Activated CD8-positive, alpha-beta memory T cell treated with anti-CD3 and anti-CD28 coated beads, Interleukin-2, amount 50 U/mL, for 24 hours (primary cell): Measurements from ENCODE around the gene AIFM3.
"Not testable (repeated sequence)": the region's sequence is repeated elsewhere in the genome, so short reads cannot be mapped to it uniquely, and the experiment has no call there.

Experiments
- DNase-seq: peaks from one replicate; pipeline ENCODE4 v3.0.0-alpha.2; 2020; ENCODE audit errors: extremely low read depth

Gene AIFM3

GRCh38 chr22:20957683-20958431 lies 9.2 kb upstream of the AIFM3 start:
- DNase-seq: no peak

DNA sequence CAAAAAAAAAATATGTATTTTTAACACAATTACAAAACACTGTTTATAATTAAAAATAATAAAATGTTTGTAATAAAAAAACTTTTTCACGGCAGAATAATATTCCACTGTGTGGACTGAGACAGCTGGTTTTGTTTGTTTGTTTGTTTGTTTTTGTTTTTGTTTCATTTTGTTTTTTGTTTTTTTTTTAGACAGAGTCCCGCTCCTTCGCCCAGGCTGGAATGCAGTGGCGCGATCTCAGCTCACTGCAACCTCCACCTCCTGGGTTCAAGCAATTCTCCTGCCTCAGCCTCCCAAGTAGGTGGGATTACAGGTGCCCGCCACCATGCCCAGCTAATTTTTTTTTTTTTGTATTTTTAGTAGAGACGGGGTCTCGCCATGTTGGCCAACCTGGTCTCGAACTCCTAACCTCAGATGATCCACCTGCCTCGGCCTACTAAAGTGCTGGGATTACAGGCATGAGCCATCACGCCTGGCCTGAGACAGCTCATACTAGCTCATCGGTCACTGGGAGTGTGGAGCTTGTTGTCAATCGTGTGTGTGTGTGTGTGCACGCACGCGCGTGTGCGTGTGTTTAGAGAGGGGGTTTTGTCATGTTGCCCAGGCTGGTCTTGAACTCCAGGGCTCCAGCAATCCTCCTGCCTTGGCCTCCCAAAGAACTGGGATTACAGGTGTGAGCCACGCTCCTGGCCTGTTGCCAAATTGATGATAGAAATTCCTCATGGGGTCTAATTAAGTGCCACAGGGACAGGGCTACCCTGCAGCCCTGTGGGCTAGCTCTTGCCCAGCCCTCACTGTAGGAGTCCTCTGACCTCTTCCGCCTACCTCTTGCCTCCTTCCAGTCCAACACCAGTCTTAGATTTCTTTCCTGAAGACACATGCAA lies 7.2 kb upstream of the AIFM3 start:
- no peak for DNase-seq

DNA sequence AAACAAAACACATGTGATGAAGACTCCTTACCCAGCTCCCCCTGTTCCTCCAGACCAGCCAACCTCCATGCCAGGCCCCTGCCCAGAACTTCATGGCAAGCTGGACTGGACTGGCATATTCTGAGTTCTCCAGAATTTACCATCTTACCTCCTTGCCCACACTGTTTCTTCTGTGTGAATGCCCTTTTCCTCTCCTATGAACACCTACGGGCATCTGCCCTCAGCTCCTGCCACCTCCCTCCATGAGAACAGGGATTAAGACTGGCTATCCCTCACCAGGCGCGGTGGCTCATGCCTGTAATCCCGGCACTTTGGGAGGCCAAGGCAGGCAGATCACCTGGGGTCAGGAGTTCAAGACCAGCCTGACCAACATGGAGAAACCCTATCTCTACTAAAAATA lies 6.4 kb upstream of the AIFM3 start:
- DNase-seq: no peak

DNA sequence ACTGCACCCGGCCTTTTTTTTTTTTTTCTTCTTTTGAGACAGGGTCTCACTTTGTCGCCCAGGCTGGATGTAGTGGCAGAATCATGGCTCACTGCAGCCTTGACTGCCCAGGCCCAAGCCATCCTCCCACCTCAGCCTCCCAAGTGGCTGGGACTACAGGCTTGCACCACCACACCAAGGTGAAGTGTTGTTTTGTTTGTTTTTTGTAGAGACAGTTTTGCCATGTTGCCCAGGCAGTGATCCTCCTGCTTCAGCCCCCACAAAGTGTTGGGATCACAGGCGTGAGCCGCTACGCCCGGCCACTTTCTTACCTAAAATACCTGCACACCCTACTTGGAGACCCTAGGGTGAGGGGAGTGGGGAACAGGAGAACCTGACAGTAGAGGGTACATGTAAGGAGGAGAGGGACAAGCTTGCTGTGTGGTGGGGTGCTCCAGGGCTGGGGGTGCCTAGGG lies 4.5 kb upstream of the AIFM3 start:
- DNase-seq: no peak

DNA sequence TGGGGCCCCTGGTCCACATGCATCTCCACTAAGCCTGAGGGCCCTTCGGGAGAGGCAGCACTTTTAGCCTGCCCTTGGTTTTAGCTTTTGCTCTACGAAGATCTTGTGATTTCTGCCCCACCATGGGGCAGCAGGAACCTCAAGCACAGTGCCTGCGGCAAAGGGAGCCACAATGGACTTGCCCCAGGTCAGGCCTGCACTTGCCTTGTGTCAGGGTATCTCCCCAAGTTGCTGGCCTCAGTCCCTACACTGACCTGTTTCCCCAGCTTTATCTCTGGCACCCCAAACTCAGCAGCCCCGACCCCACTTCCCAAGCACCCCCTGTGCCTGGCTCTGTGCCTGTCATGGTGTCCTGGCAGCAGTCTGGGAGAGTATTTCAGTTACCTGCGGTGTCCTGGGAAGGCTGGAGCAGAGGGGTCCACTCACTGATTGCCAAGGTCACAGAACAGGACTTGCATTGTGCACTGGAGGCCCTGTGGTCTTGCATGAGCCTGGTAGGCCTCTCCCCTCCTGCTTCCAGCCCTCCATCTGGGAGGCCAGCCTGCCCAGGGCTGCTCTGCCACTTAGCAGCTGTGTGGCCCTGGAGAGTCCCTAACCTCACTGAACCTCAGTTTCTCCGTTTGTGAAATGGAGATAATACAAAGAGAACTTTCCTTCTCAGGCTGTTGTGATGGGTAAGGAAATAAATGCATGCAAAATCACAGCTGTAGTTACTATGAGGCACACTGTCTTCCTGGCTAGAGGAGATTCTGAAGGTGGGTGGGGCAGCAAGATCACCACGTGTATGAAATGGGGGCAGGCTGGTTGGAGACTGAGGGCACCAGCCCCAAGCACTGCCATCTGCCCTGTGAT lies 3.6 kb upstream of the AIFM3 start:
- no peak for DNase-seq

DNA sequence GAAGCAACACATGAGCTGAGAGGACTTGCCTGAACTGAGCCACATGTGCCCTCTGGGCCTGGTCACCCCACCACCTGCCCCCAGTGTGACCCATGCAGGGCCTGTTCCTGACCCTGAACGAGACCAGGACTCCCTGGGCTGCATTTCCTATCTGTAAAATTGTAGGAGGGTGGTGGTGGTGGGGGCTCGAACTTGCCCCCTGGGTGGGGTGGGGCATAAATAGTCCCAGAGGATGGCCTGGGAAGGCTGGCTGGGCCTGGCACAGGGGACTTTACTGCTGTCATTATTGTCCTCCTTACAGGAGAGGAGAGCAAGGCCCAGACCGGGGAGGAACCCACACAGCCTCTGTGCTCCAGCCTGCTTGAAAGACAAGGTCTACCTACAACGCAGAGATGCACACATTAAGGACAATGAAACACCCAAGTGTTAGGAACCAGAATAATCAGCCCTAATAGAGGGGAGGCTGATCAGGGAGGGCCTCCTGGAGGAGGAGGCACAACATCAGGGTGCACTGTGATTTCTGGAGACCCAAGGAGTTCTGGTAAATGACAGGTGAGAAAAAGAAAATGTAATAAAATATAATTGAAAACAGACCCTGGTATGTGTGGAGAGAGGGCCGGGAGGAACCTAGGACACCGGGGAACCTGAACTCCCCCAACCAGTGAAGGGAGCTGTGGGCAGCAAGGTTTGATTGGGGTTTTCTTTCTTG lies 2.8 kb upstream of the AIFM3 start:
- no peak for DNase-seq

GRCh38 chr22:20964799-20965103 lies 2.3 kb upstream of the AIFM3 start:
- no peak for DNase-seq

GRCh38 chr22:20965104-20965887 lies 1.8 kb upstream of the AIFM3 start:
- no peak for DNase-seq

- DNase-seq: no peak
These were observed 883 bp upstream of the AIFM3 start for GRCh38 chr22:20965888-20966855.

DNA sequence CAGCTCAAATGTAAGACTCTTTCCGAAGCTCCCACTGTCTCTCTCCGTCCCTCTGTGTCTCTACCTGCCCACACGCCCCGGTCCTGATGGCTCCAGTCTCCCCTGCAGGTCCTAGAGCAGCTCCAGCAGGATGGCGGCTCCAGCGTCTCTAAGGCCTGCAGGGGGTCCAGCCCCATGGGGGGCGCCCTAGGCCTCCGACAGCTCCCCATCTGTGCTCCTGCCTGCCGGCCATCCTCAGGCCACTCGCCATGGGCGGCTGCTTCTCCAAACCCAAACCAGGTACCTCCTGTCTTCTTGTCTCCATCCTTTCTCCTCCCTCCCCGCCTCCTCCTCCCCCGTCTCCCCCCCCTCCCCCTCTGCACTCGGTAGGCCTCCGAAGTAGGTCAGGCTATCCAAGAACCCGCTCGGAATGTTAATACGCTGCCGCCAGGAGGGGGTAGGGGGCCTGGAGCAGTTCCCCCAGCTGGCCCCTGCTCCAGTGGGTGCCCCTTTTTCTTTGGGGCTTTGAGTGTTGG lies 699 bp downstream of the AIFM3 start:
- no peak for DNase-seq

- no peak for DNase-seq
These were observed 1.4 kb downstream of the AIFM3 start for GRCh38 chr22:20968281-20968977.

GRCh38 chr22:20970939-20971657 lies 4.0 kb downstream of the AIFM3 start:
- no peak for DNase-seq

GRCh38 chr22:20972014-20972694 lies 5.1 kb downstream of the AIFM3 start:
- not testable (repeated sequence) for DNase-seq

- no peak for DNase-seq
These were observed 6.0 kb downstream of the AIFM3 start for GRCh38 chr22:20972933-20973577.

DNA sequence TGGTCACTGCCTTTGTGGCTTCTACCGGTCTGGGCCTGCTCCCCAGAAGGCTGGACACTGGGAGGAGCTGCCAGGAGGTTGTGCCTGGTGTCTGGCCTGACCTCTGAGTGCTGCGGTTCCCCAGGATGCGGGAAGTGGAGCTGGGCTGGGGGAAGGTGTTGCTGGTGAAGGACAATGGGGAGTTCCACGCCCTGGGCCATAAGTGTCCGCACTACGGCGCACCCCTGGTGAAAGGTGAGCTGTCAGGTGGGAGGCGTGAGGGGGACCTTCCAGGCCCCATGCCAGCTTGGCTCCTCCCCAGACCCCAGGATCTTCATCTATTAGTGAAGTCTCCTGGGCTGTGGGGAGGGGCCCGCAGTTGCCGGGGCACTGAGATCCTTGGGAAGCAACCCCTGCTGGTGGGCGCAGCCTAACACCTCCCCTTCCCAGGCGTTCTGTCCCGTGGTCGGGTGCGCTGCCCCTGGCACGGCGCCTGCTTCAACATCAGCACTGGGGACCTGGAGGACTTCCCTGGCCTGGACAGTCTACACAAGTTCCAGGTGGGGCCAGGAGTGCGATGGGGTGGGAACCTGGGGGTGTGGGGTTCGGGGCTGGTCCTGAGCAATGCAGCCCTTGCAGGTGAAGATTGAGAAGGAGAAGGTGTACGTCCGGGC lies 6.7 kb downstream of the AIFM3 start:
- no peak for DNase-seq

- no peak for DNase-seq
These were observed 7.4 kb downstream of the AIFM3 start for GRCh38 chr22:20974336-20974955.
